ENCODE measurements around the gene SLC17A4.
"Not testable (repeated sequence)": the region's sequence is repeated elsewhere in the genome, so short reads cannot be mapped to it uniquely, and the experiment has no call there.

Gene SLC17A4, protein sequence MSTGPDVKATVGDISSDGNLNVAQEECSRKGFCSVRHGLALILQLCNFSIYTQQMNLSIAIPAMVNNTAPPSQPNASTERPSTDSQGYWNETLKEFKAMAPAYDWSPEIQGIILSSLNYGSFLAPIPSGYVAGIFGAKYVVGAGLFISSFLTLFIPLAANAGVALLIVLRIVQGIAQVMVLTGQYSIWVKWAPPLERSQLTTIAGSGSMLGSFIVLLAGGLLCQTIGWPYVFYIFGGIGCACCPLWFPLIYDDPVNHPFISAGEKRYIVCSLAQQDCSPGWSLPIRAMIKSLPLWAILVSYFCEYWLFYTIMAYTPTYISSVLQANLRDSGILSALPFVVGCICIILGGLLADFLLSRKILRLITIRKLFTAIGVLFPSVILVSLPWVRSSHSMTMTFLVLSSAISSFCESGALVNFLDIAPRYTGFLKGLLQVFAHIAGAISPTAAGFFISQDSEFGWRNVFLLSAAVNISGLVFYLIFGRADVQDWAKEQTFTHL
- 0 to 0.19 (median 0) reads per million in 18 experiments for total RNA-seq

DNA sequence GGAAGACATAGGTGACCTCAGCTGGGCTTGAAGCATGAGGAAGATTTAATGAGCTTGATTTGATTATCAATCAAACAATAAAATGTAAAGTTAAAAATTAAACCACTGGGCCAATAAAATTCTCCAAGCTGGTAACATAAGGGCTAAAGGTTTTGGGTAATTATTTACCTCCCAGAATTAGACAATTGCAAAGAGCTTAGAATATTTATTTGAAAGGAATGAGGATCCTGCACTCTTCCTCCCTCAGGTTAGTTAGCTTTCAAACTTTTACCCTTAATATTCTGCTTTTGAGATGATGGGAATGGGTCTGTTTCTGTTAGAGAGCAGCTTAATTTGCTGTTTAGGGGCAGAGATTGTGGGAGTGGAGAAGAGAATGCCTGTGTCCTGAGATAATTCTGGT lies at the start of gene SLC17A4:
SLC17A4 (plus strand) TSS at position 208 of the 400 bp plus-strand sequence. CDS start 7,221 bp downstream, outside the sequence.
- DNase-seq = no peak

DNA sequence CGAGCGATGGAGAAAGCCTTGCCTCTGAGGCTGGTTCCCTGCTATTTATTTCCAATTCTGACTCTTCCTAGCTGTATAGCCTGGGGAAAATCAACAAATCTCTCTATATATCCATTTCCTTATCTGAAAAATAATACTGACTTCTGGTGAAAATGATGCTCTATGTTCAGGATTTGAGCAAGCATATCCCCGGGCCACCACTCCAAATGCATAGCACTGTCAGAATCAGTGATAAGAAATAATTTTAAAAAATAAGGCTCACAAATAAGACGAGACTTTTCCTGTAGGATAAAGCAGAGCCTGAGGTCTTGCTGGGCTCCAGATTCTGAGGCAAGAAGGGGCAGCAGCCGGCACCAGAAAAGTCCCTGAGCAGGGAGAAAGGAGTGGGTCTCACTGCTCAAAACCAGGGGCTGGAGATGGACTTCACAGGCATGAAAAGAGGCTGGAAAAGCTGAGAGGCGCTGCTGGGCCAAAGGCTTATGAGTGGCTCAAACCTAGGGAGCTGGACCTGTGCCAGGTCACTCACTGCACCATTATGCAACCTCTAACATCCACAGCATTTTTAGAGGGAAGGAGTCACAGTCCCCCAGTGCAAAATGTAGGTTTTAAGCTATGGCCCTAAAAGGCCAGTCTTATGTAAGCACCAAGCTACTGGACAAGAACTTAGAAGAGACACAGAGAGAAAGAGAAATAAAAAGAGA lies 48.1 kb upstream of the SLC17A4 start:
- no peak for DNase-seq

DNA sequence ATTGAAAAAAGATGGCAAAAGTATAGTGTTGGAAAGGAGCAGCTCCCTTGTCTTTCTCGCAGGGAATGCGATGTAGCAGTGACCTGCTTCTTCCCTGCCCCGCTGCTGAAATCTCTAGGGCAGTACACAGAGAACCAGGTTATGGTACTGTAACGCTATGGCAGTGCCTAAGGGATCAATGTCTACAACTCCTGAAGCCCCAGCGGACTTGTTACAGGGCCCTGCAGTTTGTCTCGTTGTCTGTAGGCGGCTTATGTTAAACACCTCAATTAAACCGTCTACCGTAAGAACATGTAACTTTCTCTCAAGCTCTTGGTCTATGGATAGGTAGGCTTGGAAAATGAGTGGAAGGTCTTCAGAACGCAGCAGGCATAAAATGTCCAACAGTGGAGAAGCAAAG lies 44.8 kb upstream of the SLC17A4 start:
- DNase-seq = no peak

DNA sequence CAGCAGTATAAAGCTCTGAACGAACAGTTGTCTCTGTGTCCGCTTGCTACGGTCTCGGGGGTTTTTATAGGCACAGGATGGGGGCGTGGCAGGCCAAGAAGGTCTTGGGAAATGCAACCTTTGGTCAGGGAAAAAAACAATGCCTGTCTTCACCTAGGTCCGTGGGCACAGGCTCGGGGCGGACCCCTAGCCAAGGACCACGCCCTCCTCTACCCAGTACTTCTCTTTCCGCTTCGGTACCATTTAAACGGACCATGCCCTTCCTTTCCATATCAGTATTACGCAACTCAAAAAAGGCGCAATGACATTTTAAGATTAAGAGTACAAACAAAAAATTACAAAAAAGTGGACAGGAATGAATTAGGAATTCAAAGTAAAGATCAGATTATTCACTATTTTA lies 44.3 kb upstream of the SLC17A4 start:
- no peak for DNase-seq

DNA sequence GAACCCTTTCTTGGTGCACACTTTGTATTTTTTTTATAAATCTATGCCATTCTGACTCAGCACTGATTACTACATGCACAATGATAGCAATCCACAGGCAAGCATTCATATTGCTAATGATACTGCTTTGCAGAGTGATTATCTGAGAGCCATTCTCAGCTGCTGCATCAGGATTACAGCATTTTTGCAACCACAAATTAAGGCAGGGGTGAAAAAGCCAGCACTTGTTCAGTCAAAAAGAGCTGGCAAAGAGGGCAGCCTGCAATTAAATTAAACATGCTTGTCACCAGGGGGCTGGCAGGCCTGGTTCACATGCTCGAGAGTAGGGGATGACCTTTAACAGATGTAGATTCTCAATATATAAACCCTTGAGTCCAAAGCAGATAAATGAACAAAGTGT lies 40.7 kb upstream of the SLC17A4 start:
- no peak for DNase-seq

DNA sequence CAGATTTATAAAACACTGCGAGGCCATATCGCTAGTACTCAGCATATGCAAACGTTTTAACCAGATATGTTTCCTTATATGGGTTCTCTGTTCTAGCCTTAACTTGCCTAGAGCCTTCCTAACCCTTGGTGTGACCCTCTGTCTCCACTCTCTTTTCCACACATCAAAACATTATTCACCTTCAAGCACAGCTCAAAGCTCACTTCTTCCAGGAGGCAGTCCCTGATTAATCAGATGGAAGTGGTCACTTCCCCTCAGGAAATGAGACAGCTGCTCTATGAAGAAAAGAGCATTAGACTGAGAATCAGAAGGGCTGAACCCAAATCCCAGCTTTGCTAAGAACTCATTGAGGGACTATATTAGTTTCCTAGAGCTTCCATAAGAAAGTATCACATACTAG lies 39.8 kb upstream of the SLC17A4 start:
- DNase-seq = no peak

DNA sequence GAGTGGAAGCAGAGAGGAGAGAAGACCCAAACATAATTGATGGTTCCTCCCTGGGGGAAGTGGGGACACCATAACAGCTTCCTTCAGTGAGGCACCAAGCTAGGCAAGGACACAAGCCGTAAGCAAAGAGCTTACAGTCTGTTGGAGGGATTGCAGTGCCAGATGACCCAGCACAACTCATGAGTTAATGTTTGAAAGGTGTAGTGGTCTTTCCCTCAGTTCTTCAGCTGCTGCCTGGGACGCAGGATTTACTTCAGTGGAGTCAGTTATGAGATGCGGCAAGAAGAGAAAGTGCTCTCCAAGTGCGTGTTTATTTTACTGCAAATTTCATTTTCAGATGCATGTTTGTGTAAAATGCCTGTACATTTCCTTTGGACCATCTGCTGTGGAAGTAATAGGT lies 38.7 kb upstream of the SLC17A4 start:
- no peak for DNase-seq

DNA sequence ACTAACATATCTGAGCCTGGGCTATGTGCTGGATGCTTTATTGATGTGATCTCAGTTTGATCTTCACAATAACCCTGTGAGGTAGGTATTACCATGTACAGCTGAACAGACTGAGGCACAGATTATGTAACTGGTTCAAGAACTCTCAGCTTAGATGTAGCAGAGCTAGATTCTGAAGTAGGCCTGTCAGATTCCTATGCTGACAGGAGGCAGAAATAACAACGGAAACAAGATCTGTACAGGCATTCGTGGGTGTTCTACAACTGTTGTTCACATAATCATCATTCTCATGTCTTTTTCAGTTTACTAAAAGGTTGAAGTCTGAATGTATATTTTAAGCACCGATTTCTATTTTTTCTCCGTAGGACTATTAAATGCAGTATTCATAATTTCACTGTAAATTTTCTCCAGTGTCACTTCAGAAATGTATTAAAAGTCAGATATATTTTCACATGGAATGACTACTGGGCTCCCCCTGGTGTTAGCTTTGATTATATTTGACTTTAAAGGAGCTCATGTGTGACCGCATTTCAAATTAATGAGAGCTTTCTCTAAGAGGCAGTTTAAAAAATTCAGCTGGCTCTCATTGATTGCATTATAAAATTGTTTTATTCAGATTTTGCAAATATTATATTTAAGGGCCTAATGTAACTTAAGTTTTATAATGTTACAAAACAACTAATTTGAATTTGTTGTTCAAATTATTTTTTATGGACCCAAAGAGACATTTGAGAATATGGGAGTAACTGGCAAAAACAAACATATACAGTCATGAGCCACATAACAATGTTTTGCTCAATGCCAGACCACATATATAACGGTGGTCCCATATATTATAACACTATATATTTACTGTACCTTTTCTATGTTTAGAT lies 36.4 kb upstream of the SLC17A4 start:
- peak; percentile 13 to 32 for DNase-seq

DNA sequence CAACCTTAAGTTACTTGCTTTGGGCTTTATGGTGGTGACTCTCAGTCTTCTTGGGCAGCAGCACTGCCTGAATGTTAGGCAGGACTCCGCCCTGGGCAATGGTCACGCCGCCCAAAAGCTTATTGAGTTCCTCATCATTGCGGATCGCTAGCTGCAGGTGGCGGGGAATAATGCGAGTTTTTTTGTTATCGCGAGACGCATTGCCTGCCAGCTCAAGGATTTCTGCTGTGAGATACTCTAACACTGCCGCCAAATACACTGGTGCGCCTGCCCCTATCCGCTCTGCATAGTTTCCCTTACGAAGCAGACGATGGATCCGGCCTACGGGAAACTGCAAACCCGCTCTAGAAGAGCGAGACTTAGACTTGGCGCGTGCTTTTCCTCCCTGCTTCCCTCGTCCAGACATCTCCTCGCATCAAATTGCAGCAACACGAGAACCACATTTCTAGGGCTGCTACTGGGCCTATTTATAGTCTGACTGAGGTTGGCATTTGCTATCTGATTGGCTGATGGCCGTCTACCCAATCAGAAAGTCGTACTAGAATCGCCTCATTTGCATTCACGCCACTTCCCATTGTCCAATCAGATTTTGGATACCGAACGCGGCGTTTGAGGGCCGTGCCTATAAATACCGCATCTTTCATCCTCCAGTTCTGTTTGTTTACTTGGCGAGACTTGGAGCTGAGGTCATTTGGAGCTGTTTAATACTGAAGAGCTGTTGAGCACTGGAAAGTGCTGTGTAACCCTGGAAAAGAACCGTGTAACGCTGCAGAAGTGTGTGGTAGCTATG lies 28.2 kb upstream of the SLC17A4 start:
- no peak for DNase-seq

DNA sequence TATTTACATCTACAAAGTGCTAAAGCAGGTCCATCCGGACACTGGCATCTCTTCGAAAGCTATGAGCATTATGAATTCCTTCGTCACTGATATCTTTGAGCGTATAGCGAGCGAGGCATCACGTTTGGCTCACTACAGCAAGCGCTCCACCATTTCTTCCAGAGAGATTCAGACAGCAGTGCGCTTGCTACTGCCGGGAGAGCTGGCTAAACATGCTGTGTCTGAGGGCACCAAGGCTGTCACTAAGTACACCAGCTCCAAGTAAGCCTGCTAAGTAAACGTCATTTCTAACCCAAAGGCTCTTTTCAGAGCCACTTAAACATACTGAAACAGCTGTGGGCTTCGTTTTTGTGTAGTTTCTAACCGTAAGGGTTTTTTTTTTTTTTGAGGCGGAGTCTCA lies 27.5 kb upstream of the SLC17A4 start:
- no peak for DNase-seq

DNA sequence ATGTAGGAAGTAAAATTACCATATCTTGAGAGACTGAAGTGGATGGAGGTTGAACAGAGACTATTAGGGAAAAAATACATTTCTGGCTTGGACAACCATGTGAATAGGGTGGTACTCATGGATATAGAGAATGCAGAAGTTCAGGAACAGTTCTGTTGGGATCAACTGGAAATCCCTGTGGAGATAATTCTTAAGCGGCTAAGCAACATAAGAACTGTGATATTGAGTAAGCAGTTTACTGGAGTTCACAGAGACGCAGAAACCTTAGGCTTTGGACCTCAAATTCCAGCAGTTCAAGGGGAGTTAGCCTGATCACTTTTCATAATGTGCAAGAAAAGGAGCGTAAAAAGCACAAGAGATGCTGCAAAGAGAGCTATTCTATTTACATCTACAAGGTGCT lies 23.6 kb upstream of the SLC17A4 start:
- DNase-seq = no peak

DNA sequence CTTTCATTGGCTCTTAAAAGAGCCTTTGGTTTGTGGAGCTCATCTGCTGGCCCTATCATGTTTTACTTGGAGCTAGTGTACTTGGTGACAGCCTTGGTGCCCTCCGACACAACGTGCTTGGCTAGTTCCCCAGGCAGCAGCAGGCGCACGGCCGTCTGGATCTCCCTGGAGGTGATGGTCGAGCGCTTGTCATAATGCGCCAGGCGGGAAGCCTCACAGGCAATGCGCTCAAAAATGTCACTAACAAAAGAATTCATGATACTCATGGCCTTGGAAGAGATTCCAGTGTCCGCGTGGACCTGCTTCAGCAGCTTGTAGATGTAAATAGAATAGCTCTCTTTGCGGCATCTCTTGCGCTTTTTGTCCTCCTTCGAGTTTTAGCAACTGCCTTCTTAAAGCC lies 22.8 kb upstream of the SLC17A4 start:
- DNase-seq = no peak

DNA sequence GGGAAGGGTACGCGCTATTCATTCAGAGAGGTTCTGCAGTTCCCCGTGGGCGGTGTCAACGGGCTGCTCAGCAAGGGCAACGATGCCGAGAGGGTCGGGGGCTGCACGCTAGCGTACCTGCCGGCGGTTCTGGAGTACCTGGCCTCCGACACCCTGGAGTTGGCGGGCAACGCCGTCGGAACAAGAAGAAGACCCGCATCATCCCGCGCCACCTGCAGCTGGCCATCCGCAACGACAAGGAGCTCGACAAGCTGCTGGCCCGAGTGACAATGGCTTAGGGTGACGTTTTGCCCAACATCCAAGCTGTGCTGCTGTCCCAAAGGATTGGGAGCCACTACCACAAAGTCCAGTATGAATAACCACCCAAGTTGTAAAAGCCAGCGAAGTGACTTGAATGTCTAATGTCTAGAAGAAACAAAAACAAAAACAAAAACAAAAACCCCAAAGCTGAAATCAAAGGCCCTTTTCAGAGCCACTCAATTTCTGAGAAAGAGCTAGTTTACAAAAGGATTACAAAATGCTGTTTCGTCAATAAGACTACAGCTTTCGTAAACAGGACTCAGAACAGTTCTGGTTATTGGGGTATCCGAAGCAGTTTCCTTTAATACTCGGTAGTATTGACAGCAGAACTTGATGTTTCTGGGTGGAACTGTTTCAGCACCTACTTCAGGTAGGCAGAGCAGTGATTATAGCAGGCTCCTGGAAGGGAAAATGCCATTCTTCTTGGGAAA lies 21.9 kb upstream of the SLC17A4 start:
- no peak for DNase-seq

DNA sequence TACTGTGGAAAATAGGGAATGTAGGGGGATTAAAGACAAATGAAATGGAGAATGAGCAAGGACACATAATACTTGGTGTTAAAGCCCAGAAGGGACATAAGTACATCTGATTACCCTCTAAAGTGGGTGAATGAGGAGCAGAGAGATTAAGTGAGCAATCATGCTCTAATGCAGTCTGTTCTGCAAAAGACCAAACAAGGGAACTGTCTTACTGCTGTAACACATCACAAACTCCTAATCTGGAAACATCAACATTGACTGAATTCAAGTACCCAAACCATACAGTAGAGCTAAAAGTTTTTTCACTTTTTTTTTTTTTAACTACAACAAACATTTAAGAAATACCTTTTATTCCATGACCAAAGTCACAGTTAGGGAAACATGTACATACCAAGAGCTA lies 19.3 kb upstream of the SLC17A4 start:
- DNase-seq = no peak

DNA sequence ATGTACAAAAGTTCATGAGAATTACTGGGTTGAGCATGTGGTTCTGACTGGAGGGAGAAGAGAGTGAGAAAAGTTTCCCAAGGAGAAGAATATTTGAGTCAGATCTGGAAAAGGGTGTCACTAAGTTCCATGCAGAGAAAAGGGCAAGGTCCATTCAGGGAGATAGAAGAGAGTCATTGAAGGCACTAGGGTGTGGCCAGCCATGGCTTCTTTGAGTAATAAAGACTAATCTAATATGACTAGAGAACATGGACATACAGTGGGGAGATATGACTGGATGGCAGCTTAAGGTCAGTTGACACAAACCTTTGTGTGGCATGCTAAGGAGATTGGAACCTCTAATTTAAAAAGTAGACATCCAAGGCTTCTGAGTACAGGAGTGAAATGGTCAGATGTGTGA lies 10.7 kb upstream of the SLC17A4 start:
- DNase-seq = no peak

DNA sequence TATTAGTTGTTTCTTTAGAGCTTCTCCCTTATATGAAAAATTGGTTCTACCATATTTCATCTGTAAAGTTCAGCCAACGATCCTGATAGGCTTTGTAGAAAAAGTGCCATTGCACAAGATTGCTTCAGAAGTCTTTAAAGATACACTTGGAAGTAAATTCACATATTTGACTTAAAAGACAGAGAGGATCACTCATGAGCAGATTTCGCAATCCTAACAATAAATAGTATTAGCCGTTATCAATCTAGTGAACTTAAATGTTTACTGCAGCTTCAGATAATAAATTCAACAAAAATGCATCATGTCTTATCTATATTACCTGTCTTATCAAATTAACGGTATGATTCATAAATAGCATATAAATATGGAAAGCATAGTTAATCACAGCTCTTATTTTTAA lies 8.7 kb upstream of the SLC17A4 start:
- no peak for DNase-seq

DNA sequence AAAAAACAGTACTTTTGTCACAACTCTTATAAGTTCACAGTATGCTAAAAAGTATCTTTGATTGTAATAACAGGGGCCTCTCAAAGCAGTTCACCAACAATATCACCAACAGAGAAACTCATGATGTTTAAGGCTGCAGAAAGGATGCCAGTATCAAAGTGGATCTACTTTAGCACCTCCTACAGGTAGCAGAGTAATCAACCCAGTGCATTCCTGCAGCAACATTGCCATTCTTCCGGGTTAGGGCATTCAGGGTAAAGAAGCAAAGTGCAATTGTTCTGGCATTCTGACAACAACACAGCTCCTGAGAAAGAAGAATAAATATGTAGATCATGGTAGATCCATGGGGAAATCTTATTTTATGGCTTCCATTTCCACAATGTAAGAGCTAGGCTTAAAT lies 7.6 kb upstream of the SLC17A4 start:
- DNase-seq = no peak

DNA sequence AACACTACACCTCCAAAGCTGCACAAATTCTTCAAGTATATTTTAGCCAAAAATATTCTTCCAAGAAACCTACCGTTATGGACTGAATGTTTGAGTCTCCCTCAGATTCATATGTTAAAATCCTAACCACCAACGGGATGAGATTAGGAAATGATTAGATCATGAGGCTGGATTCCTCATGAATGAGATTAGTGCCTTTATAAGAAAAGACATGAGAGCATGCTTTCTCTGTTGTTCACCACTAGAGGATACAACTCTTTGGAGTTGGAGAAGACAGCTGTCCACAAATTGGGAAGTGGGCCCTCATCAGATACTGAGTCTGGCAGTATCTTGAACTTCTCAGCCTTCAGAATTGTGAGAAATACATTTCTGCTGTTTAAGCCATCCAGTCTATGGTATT lies 7.1 kb upstream of the SLC17A4 start:
- no peak for DNase-seq

DNA sequence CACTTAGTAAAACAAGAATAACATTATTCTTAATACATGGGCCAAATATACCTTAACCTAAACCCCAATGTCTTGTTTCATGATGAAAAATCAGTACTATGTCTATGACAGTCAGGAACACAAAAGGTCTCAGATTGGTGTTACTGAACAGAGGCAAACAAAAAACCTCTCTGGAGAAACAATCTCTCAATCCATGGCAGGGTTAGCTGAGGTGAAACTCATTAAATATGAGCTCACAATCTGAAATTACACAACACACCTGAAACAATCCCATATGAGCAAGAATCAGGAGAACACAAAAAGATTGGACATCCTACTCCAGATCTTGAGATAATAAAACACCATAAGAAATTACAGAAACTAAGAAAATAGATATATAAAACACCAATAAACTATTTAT lies 6.5 kb upstream of the SLC17A4 start:
- DNase-seq = no peak

DNA sequence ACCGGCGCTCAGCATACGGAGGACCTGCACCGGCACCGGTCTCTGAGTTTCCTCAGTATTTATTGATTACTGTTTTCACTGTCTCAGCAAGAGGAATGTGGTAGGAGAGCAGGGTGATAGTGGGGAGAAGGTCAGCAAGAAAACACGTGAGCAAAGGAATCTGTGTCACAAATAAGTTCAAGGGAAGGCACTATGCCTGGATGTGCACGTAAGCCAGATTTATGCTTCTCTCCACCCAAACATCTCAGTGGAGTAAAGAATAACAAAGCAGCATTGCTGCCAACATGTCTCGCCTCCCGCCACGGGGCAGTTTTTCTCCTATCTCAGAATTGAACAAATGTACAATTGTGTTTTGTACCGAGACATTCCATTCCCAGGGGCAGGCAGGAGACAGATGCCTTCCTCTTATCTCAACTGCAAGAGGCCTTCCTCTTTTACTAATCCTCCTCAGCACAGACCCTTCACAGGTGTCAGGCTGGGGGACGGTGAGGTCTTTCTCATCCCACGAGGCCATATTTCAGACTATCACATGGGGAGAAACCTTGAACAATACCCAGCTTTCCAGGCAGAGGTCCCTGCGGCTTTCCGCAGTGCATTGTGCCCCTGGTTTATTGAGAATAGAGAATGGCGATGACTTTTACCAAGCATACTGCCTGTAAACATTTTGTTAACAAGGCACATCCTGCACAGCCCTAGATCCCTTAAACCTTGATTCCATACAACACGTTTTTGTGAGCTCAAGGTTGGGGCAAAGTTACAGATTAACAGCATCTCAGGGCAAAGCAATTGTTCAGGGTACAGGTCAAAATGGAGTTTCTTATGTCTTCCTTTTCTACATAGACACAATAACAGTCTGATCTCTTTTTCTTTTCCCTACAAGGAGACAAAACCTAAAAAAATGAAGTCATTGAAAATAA lies 5.7 kb upstream of the SLC17A4 start:
- DNase-seq = not testable (repeated sequence)
